Keratinocyte (primary cell): ENCODE measurements around the gene KLHL21.

Source experiments
- CTCF ChIP-seq, 3 experiments: IDR thresholded peaks in 1 of 3; conservative IDR thresholded peaks in 1 of 3; optimal IDR thresholded peaks in 1 of 3; 2 replicates in 2 of 3; 3 replicates in 1 of 3; pipeline versions ENCODE3 to v1.5.1; 2011; ENCODE audit warnings: low read length in 3 of 3, mild to moderate bottlenecking in 3 of 3, moderate library complexity in 2 of 3, control low read depth in 1 of 3, inconsistent platforms in 1 of 3; ENCODE audit not compliant: insufficient read depth in 2 of 3; ENCODE audit errors: extremely low read depth in 1 of 3
- EZH2 ChIP-seq: IDR thresholded peaks from one replicate; pipeline ENCODE4 v1.6.1; 2012; ENCODE audit warnings: inconsistent platforms, mild to moderate bottlenecking, low read length, moderate library complexity

GRCh38 chr1:6593810-6594209, 8.9 kb downstream of the KLHL21 start:
- TF ChIP-seq CTCF (optimal IDR thresholded peaks at IDR 0.05 in 1 of 3, IDR thresholded peaks at IDR 0.05 in 1 of 3, conservative IDR thresholded peaks at IDR 0.05 in 1 of 3; ENCODE audit: extremely low read depth in 1 of 3, insufficient read depth in 2 of 3, low read length in 3 of 3) (no peak), EZH2 (no peak)
